KOPT-K1 (cell line): ENCODE data around the gene AIP.

ENCODE experiments used
- H3K27ac ChIP-seq: fragments of 200-600 bp; sonication (generic); 2 replicates; pipeline ENCODE4 v1.5.1; 2016; ENCODE audit warnings: antibody characterized with exemption, mild to moderate bottlenecking, low read depth, low read length; ENCODE audit not compliant: poor library complexity, severe bottlenecking
- H3K36me3 ChIP-seq: fragments of 200-600 bp; sonication (generic); 2 replicates; pipeline ENCODE4 v1.5.1; 2017; ENCODE audit warnings: antibody characterized with exemption, mild to moderate bottlenecking, low read length, moderate library complexity; ENCODE audit not compliant: insufficient read depth
- H3K9me3 ChIP-seq: fragments of 200-600 bp; sonication (generic); 2 replicates; pipeline ENCODE4 v1.5.1; 2017; ENCODE audit warnings: antibody characterized with exemption, low read length, mild to moderate bottlenecking; ENCODE audit not compliant: insufficient read depth, poor library complexity, severe bottlenecking

The AIP gene

DNA sequence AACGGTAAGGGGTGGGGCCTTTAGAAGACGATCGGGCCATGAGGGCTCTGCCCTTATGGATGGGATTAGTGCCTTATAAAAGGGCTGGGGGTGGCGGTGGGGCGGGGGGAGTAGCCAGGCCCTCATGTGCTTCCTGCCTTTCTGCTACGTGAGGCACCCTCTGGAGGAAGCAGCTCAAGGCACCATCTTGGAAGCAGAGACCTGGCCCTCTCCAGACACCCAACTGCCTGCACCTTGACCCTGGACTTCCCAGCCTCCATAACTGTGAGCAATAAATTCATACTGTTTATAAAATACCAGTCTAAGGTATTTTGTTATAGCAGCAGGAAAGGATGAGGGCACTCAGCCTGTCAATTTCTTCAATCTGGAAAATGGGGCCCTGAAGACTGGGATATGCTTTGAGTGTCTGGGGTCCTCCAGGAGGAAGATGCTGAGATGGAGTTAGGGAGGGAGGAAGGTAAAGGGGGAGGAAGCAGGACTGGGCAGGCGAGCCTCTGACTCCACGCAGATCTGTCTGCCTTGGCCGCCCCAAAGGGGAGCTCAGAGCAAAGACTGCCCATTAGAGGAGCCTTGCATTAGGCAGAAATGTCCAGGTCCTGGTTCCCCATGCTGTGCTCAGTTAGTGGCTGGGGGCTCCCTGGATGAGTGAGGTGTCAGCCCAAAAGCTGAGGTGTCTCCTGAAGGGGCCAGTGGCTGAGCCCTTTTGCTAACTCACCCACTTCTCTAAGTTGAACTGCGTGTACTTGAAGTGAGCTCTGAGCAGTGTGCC lies 35.1 kb downstream of the AIP start:
- no peak overlapping the region for H3K27ac ChIP-seq
- no peaks in the 10 kb centered on the region for H3K9me3 ChIP-seq
- no peaks in the 10 kb centered on the region for H3K36me3 ChIP-seq

DNA sequence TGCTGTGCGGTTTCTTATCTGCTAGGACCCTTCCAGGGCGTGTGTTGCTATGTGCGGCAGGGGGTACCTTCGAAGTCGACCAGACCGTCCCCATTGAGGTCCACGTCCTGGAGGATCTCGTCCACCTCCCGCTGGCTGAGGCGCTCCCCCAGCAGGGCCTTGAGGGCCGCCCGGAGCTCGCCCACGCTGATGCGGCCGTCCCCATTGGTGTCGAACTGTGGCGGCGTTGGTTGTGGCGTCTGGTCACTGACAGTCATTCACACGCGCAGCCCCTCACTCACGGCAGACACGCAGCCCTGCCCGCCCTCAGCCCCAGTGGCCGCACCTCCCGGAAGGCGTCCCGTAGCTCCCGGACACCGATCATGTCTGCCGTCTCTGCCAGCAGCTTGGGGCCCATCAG lies 36.9 kb downstream of the AIP start:
- no peak overlapping the region for H3K27ac ChIP-seq
- no peaks in the 10 kb centered on the region for H3K9me3 ChIP-seq
- H3K36me3 ChIP-seq = no peaks in the 10 kb centered on the region

DNA sequence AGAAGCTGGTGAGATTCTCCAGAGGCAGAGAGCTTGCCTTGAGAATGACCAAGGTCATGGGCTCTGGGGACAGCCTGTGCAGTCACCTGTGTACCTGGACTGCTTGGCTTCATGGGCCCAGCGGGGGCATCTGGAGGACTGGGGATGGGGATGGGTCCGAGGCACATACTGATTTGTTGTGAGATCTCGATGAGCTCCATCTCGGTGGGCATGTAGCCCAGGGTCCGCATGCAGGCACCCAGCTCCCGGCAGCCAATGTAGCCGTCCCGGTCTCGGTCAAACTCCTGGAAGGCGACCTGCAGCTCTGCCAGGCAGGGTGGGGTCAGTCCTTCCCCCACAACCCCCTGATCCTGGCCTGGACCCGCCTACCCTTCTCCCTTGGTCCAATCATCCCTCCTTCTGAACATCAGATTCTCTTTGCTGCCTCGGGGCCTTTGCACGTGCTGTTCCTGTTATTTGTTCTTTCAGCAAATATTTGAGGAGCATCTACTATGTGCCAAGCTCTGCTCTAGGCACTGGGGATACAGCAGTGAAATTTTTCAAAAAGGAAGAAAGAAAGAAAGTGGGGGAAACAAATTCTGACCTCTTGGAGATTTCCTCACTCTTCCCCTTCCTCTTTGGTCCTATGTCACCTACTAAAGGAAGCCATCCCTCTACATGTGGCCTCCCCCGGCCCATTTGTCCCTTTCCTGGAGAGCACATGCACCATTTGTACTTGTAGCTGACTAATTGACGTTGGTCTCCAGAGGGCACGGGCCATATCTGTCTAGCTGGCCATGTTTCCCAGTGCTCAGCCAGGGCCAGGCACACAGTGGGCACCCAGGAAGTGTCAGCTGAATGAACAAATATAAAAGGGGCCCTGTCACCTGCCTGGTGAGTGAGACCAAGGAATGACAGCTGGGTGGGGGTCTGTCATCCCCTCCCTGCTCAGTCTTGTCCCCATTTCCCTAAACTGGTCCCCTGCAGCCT lies 38.3 kb downstream of the AIP start:
- H3K36me3 ChIP-seq = no peaks in the 10 kb centered on the region
- no peaks in the 10 kb centered on the region for H3K9me3 ChIP-seq
- no peak overlapping the region for H3K27ac ChIP-seq

DNA sequence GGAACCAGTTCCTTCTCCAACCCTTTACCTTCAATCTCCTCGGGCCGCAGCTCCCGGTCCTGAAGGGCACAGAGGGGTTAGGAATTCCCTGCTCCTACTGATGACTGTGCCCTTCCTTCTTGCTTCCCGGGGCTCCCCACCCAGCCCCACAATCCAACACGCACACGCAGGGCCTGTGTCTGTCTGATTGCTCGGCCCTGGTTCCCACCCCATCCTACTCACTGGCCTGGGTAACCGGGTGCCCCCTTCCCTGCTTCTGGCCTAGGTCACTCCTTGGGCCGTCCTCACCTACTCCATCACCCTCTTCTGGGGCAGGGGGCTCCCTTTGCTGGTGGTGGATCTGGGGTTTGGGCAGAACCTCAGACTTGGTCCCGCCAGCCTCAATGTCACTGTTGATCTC lies 39.1 kb downstream of the AIP start:
- H3K9me3 ChIP-seq = no peaks in the 10 kb centered on the region
- no peaks in the 10 kb centered on the region for H3K36me3 ChIP-seq
- H3K27ac ChIP-seq = no peak overlapping the region

DNA sequence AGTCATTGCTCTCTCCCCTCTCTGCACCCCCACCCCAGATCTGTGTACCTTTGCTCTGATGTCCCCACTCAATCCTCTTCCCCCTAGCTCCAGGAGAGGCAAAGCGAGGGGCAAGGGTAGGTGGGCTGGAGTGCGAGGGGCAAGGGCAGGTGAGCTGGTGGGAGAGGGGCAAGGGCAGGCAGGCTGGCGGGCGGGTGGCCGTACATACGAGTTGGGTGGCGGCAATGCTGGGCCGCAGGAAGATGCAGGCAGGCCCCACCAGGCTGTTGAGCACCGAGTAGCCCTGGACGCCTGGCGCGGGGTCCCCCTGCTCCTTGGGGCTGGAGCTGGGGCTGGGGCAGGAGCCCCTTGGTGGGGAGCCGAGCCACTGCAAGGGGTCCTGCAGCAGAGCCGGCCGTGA lies 39.5 kb downstream of the AIP start:
- H3K27ac ChIP-seq = no peak overlapping the region
- no peaks in the 10 kb centered on the region for H3K9me3 ChIP-seq
- H3K36me3 ChIP-seq = no peaks in the 10 kb centered on the region

DNA sequence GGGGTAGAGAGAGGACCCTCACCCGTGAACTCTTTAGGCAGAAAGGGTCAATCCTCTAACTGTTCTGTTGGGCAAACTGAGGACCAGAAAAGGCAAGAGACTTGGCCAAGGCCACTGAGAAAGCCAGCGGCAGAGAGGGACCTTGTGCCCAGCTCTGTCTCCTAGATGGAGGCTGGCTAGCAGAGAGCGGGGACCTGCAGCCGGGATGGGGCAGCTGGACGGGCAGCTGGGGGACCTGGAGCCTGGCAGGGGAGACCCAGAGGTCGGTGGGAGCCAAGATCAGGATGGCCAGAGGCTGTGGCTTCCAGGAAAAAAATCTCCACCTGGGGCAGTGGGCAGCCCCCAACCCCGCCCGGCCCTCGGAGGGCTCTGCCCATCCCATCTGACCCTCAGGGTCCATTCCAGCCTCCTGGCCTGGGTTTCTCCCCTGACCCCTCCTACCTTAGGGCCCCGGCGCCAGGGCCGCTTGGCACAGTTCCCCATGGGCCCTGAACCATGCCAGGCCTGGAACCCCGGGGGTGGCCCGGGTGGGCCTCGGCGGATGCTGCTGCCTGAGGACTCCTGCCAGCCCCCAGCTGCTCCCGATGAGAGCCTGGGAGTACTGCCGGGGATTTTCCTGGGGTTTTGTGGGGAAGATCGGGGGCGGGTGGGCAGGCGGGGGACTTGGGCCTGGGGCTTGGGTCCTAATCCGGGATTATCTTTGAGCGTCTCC lies 40.2 kb downstream of the AIP start, which contains the start of gene CABP2:
Gene CABP2 (minus strand): TSS at position 603 of the 712 bp plus-strand sequence. CDS start 120 bp downstream, at position 483.
- Histone ChIP-seq H3K36me3 (no peaks in the 10 kb centered on the region), H3K27ac (no peak within 1 kb of the TSS), H3K9me3 (no peaks in the 10 kb centered on the region)

DNA sequence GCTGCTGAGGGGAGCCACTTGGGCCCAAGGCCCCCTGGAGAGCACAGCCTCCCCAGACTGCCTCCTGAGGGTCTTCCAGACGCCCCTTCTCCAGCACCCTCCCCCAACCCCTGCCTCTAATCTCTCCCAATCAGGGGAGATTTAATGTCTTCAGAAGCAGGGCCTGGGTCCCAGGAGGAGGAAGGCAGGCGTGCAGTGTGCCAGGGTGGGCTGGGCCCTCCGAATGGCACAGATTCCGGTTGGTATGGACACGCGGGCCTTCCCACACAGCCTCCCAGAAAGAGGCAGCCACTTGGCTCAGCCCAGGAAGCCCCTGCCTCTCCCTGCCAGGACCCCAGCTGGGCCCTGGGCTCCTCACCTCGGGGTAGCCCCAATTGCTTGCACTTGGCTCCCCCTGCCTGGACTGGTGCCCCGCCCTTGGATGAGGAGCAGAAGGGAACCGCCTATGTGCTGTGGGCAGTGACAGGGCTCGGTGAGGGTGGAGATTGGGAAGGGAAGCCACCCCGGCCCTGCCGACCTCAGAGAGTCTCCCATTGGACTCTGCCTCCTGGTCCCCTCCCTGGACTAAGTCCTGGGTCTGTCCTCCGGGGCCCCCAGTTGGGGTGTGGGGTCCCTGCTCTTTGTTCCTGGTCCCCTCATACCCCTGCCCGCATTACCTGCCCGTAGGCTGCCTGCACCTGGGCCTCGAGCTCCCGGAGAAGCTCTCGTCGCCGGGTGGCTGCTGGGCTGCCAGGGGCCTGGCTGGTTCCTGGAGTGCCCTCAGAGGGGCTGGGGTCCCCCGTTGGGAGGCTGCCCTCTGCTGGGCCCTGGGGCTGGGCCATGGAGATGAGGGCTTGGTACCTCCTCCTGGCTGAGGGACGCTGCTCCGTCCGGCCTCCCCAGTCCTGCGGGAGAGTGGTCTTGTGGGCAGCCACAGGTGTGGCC lies 41.0 kb downstream of the AIP start:
- Histone ChIP-seq H3K9me3 (no peaks in the 10 kb centered on the region), H3K27ac (no peak overlapping the region), H3K36me3 (no peaks in the 10 kb centered on the region)

DNA sequence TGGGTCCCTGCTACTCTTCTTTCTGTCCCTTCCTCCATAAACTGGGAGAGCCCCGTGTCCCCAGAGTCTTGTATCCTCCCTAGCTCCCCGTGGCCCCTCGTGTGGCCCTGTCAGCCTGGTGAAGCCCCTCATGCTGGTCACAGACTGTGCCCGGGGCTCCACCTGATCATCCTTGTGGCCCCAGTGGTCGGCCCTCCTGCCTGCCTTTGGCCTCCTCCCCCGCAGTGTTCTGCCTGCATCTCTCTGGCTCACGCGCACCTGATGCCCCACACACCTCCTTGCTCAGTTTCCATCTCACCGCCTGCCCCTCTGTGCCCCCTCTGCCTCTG lies 41.6 kb downstream of the AIP start:
- no peak overlapping the region for H3K27ac ChIP-seq
- no peaks in the 10 kb centered on the region for H3K36me3 ChIP-seq
- no peaks in the 10 kb centered on the region for H3K9me3 ChIP-seq

DNA sequence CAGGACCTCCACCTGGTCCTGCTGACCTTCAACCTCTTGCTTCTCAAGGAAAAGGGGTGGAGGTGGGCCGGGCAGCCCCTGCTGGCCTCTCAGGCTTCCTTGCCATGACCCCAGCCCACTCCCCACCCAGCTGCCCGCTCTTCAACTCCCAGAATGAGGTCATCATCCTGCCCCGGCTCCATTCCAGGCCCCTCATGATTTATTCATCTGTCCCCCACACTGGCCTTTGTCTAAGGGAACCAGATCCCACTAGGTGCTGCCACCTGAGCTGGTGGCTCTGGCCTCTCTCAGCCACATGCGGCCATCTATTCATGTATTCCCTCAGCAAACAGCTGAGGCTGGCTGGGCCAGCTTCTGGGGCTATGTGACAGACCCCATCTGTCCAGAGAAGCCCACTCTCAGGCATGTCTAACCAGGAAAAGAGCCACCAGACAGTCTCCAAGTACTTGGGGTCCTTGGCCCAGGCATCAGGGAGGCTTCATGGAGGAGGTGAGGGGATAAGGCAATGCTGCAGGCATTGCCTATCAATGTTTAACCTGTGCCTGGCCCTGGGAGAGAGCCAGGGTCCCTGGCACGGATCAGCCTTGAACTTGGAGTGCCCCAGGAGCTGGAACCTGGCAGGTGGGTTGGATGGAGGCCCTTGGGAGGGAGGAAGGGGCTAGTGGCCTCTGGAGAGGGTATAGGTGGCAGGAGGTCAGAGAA lies 42.6 kb downstream of the AIP start:
- Histone ChIP-seq H3K27ac (no peak overlapping the region), H3K36me3 (no peaks in the 10 kb centered on the region), H3K9me3 (no peaks in the 10 kb centered on the region)

DNA sequence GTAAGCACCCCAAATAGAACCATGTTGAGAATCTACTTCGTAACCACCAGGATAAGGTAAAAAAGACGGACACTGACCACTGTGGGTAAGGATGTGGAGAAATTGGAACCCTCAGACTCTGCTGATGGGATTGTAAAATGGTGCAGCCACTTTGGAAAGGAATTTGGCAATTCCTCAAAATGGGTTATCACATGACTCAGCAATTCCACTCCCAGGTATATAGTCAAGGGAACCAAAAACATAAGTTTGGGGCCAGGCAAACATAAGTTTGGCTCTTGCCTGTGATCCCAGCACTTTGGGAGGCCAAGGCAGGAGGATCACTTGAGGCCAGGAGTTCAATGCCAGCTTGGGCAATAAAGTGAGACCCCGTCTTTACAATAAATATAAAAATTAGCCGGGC lies 45.5 kb downstream of the AIP start:
- H3K36me3 ChIP-seq = no peaks in the 10 kb centered on the region
- H3K9me3 ChIP-seq = peaks cover 13% of the 10 kb centered on the region
- no peak overlapping the region for H3K27ac ChIP-seq

DNA sequence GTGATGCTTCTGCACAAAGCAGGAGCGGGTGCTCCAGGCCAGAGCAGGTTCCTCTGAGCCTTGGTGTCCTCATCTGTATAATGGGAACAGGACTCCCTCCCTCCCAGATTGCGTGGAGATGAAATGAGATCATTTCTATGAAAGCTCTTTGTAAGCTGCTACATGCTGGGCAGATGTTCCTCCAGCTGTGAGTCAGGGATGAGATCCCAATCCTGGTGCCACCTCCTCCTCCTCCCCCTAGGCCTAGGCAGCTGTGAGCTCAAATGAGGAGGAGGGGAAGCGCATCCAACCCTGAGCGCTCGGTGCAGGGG lies 47.4 kb downstream of the AIP start:
- peaks cover 29% of the 10 kb centered on the region for H3K9me3 ChIP-seq
- no peaks in the 10 kb centered on the region for H3K36me3 ChIP-seq
- no peak overlapping the region for H3K27ac ChIP-seq

DNA sequence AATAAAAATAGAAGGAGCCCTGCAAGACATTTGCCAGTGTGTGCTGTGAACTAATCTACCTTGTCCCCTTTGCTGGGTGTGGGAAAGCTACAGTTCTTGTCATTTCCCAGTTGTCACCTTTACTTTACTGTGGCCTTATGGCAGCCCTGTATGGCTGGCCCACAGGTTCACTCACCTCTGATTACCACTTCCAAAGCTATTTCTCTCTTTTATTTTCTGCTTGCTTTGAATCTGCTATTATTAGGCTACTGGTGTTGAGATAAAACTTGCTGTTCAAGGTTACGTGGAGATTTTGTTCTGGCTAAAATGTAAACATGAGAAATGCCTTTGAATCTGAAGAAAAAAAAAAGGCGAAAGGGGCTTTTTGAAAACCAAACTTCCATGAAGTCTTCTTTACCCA lies 50.1 kb downstream of the AIP start:
- H3K27ac ChIP-seq = no peak overlapping the region
- H3K36me3 ChIP-seq = no peaks in the 10 kb centered on the region
- peaks cover 44% of the 10 kb centered on the region for H3K9me3 ChIP-seq

DNA sequence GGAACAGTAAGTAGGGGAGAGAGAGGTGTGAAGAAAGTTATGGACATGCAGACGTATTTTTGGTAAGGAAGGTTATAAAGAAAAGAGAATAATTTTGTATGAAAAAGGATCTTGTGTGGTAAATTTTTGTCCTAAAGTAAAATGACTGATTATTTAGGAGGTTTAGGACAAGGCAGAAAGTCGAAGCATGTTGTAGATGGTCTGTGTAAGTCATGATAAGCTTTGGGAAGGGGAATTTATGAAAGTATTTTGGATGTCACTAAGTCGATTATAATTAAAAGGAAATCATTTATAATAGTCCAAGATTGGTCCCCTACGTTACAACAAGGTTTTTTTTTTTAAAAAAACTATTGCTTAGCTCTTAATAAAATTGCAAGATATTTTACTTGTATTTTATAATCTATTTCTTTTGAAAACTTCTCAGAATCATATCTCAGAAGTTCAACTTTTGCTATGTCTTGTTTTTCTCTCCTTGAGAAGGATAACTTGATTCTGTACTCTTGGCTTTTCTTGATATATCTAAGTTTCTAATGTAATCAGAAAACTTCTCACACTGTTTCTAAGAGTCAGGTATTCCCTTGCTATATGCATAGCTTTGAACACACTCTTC lies 51.3 kb downstream of the AIP start:
- no peak overlapping the region for H3K27ac ChIP-seq
- H3K9me3 ChIP-seq = peaks cover 44% of the 10 kb centered on the region
- H3K36me3 ChIP-seq = no peaks in the 10 kb centered on the region

DNA sequence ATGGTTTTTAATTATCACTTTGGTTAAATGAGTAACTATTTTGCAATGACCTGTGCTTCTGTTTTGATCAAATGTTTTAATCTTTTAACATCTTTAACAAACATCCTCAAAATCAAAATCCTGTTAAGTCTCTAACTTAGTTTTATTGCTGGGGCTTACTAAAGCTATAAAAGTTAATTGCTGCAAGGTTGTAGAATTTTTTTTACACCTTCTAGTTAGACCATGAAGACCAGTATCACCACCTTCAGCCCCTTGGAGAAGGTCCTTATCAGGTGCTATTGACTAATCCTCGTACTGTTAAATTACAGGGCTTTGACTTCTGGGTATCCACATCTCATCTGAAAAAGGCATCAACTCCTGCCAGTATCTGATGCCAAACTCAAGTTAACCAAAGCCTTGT lies 52.7 kb downstream of the AIP start:
- Histone ChIP-seq H3K36me3 (no peaks in the 10 kb centered on the region), H3K9me3 (peaks cover 44% of the 10 kb centered on the region), H3K27ac (no peak overlapping the region)
